Measurements from ENCODE around the gene ARMC2. TPM values are rescaled to one million over a fixed set of nuclear protein-coding genes. Genes with fewer than 3 reads are reported as not detected.

Gene ARMC2
- 0.86 and 1.6 TPM in 2 replicates for total RNA-seq

DNA sequence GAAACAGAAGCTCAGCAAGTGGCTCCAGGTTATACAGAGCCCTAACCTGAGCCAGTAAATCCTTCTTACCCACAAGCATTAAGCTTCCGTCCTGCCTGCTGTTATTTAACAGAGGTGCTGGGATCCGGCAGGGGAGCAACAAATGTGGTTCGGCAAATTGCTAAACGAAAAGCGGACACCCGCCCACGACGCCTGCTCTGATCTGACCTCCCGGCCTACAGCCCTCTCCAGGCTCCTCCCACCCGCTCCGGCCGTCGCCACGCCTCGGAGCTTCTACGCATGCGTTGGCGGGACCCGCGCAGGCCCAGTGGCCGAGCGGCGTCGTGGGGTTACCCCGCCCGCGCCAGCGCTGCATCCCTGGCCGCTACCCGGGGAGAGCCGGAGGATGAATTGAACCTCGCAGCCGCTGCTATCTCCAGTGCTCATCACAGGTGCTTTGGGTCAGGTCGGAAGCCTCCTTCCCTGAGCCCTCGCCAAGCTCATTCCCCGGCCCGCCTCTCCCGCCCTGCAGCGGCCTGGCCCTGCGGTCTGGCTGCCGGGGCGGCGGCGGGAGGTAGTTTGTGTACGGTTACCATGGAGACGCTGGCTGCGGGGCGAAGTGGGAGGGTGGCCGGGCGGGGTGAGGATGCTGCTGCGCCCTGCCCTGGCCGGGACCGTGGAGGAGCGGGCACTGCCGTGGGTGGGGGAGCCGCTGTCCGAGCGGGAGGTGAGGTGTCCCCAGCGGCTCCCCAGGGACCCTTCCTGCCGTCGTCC is at the start of gene ARMC2:
Gene ARMC2, plus strand, starts transcription at position 307 of the 753 bp plus-strand sequence. CDS start 5,846 bp downstream, outside the sequence.
- DNase-seq (ENCODE audit: low read depth) = peak; percentile 84
- TF ChIP-seq CTCF (IDR thresholded peaks at IDR 0.05; ENCODE audit: insufficient read depth, low read depth, low read length) = no peak
- H3K4me3 ChIP-seq (ENCODE audit: low read depth, low read length) = peak within 1 kb of the TSS; percentile 80

DNA sequence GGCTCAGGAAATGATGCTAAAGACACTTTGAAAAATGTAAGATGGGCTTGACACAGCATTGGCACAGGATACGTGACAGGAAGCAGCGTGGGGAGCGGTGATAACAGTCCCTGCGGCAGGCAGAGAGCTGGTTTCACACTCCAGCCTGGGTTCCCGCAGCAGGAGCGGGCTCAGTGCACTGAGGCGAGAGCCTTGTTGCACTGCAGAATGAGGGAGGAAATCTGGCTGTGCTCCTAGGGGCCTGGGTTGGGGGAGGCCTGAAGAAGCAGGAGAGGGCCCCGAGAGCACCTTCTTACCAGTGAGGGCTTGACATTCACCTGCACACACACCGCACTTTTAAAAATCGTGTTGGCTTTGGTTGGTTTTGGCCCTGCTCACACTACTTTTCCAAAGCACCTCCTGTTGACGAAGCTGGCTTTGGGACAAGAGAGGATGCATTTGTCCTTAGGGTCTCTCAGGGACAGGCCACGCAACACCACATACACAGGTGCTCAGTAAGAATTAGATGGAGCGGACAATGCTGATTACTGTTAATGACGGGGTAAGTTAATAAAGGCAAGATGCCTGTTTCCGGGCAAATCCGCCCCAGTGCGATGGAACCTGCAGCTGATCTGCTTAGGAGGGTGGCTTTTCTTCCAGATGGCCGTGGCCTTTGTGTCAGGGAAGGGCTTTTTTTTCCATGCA is 49.4 kb upstream of the ARMC2 start:
- no peak overlapping the region for H3K4me3 ChIP-seq (ENCODE audit: low read depth, low read length)
- no peak for DNase-seq (ENCODE audit: low read depth)
- no peak for TF ChIP-seq CTCF (IDR thresholded peaks at IDR 0.05; ENCODE audit: insufficient read depth, low read depth, low read length)

- DNase-seq (ENCODE audit: low read depth) = no peak
- no peak overlapping the region for H3K4me3 ChIP-seq (ENCODE audit: low read depth, low read length)
- TF ChIP-seq CTCF (IDR thresholded peaks at IDR 0.05; ENCODE audit: insufficient read depth, low read depth, low read length) = no peak
Observed at GRCh38 chr6:108799354-108799717, 48.9 kb upstream of the ARMC2 start.

GRCh38 chr6:108799791-108800190 is 48.4 kb upstream of the ARMC2 start:
- no peak for TF ChIP-seq CTCF (IDR thresholded peaks at IDR 0.05; ENCODE audit: insufficient read depth, low read depth, low read length)
- H3K4me3 ChIP-seq (ENCODE audit: low read depth, low read length) = no peak overlapping the region
- no peak for DNase-seq (ENCODE audit: low read depth)

DNA sequence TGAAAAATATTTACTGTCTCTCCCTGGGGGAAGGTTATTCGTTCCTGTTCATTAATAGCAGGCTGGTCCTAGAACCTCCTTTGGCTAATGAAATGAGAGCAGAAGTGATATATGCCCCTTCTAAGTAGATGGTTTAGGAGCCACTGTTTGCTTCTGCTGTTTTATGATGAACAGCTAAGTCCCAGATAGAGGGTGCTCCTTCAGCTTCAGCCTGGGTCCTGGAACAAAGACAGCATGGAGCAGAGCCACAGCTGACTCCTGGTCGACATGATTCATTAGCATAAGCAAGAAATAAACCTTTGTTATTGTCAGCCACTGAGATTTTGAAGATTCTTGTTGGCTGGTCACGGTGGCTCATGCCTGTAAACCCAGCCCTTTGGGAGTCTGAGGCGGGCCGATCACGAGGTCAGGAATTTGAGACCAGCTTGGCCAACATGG is 47.8 kb upstream of the ARMC2 start:
- no peak for DNase-seq (ENCODE audit: low read depth)
- H3K4me3 ChIP-seq (ENCODE audit: low read depth, low read length) = no peak overlapping the region
- TF ChIP-seq CTCF (IDR thresholded peaks at IDR 0.05; ENCODE audit: insufficient read depth, low read depth, low read length) = no peak

DNA sequence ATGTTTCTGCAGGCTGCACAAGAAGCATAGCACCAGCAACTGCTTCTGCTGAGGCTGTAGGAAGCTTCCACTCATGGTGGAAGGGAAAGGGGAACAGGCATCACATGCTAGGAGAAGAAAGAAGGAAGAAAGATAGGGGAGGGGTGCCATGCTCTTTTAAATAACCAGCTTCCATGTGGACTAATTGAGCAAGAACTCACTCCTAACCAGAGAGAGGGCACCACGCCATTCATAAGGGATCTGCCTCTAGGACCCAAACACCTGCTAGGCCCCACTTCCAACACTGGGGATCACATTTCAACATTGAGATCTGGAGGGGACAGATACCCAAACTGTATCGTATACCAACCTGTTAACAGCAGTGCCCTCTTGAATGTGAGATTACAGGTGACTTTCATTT is 46.9 kb upstream of the ARMC2 start:
- no peak overlapping the region for H3K4me3 ChIP-seq (ENCODE audit: low read depth, low read length)
- no peak for DNase-seq (ENCODE audit: low read depth)
- TF ChIP-seq CTCF (IDR thresholded peaks at IDR 0.05; ENCODE audit: insufficient read depth, low read depth, low read length) = no peak
